Left renal cortex interstitium (tissue), 4 donors: ENCODE data around the gene GLIS1. TPM values are rescaled to one million over a fixed set of nuclear protein-coding genes. Genes with fewer than 3 reads are reported as not detected.

Experiments used
- DNase-seq, 4 donors: peaks; one replicate each; pipeline ENCODE4 v3.0.0-alpha.2; 2013; ENCODE audit warnings: low read depth in 4 of 4, low spot score in 2 of 4, missing footprints in 1 of 4
- polyA plus RNA-seq, 4 donors: library from polyadenylated mRNA; unstranded; fragments of 120-200 nt; gene quantifications; one replicate each; pipeline ENCODE4 v1.2.1, GENCODE V29; 2013; ENCODE audit not compliant: insufficient read length in 4 of 4

The GLIS1 gene
- polyA plus RNA-seq, 4 donors, result 1.8 to 3.6 (median 3.0) TPM

GRCh38 chr1:53620061-53620855 lies 118.7 kb downstream of the GLIS1 start:
- DNase-seq, result no peak

GRCh38 chr1:53619367-53620060 lies 119.5 kb downstream of the GLIS1 start:
- DNase-seq, result no peak

GRCh38 chr1:53618500-53619366 lies 120.2 kb downstream of the GLIS1 start:
- DNase-seq, result no peak

- DNase-seq, result no peak
These were observed 121.0 kb downstream of the GLIS1 start for GRCh38 chr1:53617851-53618499.

- DNase-seq, result no peak
These were observed 121.6 kb downstream of the GLIS1 start for GRCh38 chr1:53617382-53617781.

- no peak for DNase-seq
These were observed 122.0 kb downstream of the GLIS1 start for GRCh38 chr1:53616927-53617326.

- DNase-seq, result no peak
These were observed 122.5 kb downstream of the GLIS1 start for GRCh38 chr1:53616511-53616910.

- no peak for DNase-seq
These were observed 123.9 kb downstream of the GLIS1 start for GRCh38 chr1:53615101-53615500.

GRCh38 chr1:53614231-53615021 lies 124.5 kb downstream of the GLIS1 start:
- DNase-seq, result no peak

GRCh38 chr1:53608676-53609075 lies 130.3 kb downstream of the GLIS1 start:
- no peak for DNase-seq

- no peak for DNase-seq
These were observed 130.9 kb downstream of the GLIS1 start for GRCh38 chr1:53608071-53608470.

GRCh38 chr1:53606651-53607051 lies 132.3 kb downstream of the GLIS1 start:
- no peak for DNase-seq

- DNase-seq, result no peak
These were observed 132.8 kb downstream of the GLIS1 start for GRCh38 chr1:53606197-53606596.

- no peak for DNase-seq
These were observed 133.8 kb downstream of the GLIS1 start for GRCh38 chr1:53605181-53605580.

- no peak for DNase-seq
These were observed 134.6 kb downstream of the GLIS1 start for GRCh38 chr1:53604291-53604919.

- no peak for DNase-seq
These were observed 135.5 kb downstream of the GLIS1 start for GRCh38 chr1:53603431-53603830.

- no peak for DNase-seq
These were observed 136.8 kb downstream of the GLIS1 start for GRCh38 chr1:53601867-53602775.

- DNase-seq, result no peak
These were observed 137.8 kb downstream of the GLIS1 start for GRCh38 chr1:53601031-53601745.
